Dermis microvascular lymphatic vessel endothelial cell (primary cell): ENCODE results near the gene PPP1CA. TPM values are rescaled to one million over a fixed set of nuclear protein-coding genes. Genes with fewer than 3 reads are reported as not detected.
"Not testable (repeated sequence)": the region's sequence is repeated elsewhere in the genome, so short reads cannot be mapped to it uniquely, and the experiment has no call there.

Experiments
- DNase-seq, 2 donors: peaks; one replicate each; pipeline versions ENCODE4 v3.0.0 to v3.0.0-alpha.2; 2010; ENCODE audit warnings: low read depth in 2 of 2
- total RNA-seq: library from RNA; depleted of rRNA; stranded (reverse); fragments of >200 nt; gene quantifications from 2 replicates; pipeline ENCODE4 v1.2.1, GENCODE V29; 2014

PPP1CA gene
- total RNA-seq, 1 donor from 2014 or later, result 234 TPM

GRCh38 chr11:67435031-67435726, 33.5 kb upstream of the PPP1CA start:
- DNase-seq, result no peak

GRCh38 chr11:67434395-67434881, 32.8 kb upstream of the PPP1CA start:
- no peak for DNase-seq

GRCh38 chr11:67433536-67434394, 32.1 kb upstream of the PPP1CA start:
- DNase-seq, result no peak

GRCh38 chr11:67432655-67433349, 31.1 kb upstream of the PPP1CA start:
- DNase-seq, result no peak

GRCh38 chr11:67431346-67432249, 29.9 kb upstream of the PPP1CA start:
- DNase-seq, result no peak

- DNase-seq, result no peak
Measured at GRCh38 chr11:67429722-67430121, 28.1 kb upstream of the PPP1CA start.

GRCh38 chr11:67429038-67429668, 27.5 kb upstream of the PPP1CA start:
- DNase-seq, result no peak

GRCh38 chr11:67428052-67429001, 26.7 kb upstream of the PPP1CA start, which contains the start of gene RPS6KB2:
TSS of gene RPS6KB2 (plus strand) at chr11:67428494. CDS start at chr11:67428546, 52 bp downstream.
- peak; percentile 95 to 97 for DNase-seq

- not testable (repeated sequence) for DNase-seq
Measured at GRCh38 chr11:67427364-67427859, 25.8 kb upstream of the PPP1CA start.

- DNase-seq, result no peak
Measured at GRCh38 chr11:67423891-67424613, 22.4 kb upstream of the PPP1CA start.

GRCh38 chr11:67423466-67423865, 21.8 kb upstream of the PPP1CA start:
- no peak for DNase-seq

- DNase-seq, result no peak
Measured at GRCh38 chr11:67422891-67423290, 21.2 kb upstream of the PPP1CA start.

- DNase-seq, result no peak
Measured at GRCh38 chr11:67421430-67422031, 19.9 kb upstream of the PPP1CA start.

- peak; percentile 65 to 94 for DNase-seq
Measured at GRCh38 chr11:67420646-67421429, 19.2 kb upstream of the PPP1CA start.

GRCh38 chr11:67420147-67420645, 18.5 kb upstream of the PPP1CA start:
- DNase-seq, result no peak

GRCh38 chr11:67419325-67420049, 17.8 kb upstream of the PPP1CA start:
- no peak for DNase-seq
